Measurements from ENCODE around the gene KLK8. TPM values are rescaled to one million over a fixed set of nuclear protein-coding genes. Genes with fewer than 3 reads are reported as not detected.

Gene KLK8
- total and polyA plus RNA-seq, 2 donors (not counting 1 experiment from before 2014, with no cell fraction given) = not detected

DNA sequence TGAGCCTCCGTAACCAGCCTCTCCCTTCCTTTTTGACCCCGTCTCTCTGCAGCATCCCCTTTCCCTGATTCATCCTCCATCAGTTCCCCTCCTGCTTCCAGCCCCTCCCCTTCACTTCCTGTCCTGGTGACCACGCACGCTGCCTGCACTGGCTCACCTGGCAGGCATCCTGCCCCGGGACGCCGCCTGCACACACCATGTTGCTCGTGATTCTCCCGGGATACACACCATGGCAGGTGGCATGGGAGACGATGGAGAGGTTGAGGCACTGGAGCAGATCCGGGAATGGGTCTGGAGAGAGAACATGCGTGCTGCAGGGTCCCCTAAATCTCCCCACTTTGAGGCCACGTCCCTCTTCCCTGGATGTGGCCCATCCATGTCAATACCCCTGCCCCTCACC, 29.2 kb upstream of the KLK8 start:
- Histone ChIP-seq H3K4me3 (ENCODE audit: control extremely low read depth in 1 of 5, extremely low read depth in 1 of 5, insufficient read depth in 1 of 5, low read depth in 2 of 5, low read length in 4 of 5) (no peak overlapping the region), H4K20me1 (ENCODE audit: control insufficient read depth, insufficient read depth, low read length, poor library complexity, severe bottlenecking) (no peaks in the 10 kb centered on the region), H2AFZ (ENCODE audit: insufficient read depth, low read depth, low read length, poor library complexity, severe bottlenecking) (no peak overlapping the region), H3K79me2 (ENCODE audit: control insufficient read depth, insufficient read depth, low read length) (no peaks in the 10 kb centered on the region), H3K9me3 (ENCODE audit: control extremely low read depth in 1 of 3, control insufficient read depth in 2 of 3, insufficient read depth in 1 of 3, low read length in 2 of 3) (peaks cover 0 to 9% (median 0%) of the 10 kb centered on the region in 3 donors), H3K27ac (ENCODE audit: low read length in 2 of 2) (no peak overlapping the region), H3K36me3 (replicated peaks in 1 of 2; ENCODE audit: control extremely low read depth in 1 of 2, control insufficient read depth in 1 of 2, extremely low read depth in 1 of 2, insufficient read depth in 2 of 2, low read length in 1 of 2) (no peaks in the 10 kb centered on the region), H3K4me1 (ENCODE audit: control insufficient read depth in 2 of 2, insufficient read depth in 2 of 2, low read length in 2 of 2) (no peaks in the 10 kb centered on the region), H3K27me3 (replicated peaks in 1 of 4; ENCODE audit: control extremely low read depth in 1 of 4, control insufficient read depth in 3 of 4, insufficient read depth in 4 of 4, low read length in 3 of 4) (peaks cover 0 to 4% (median 0%) of the 10 kb centered on the region in 4 experiments), H3K9ac (ENCODE audit: low read length) (no peak overlapping the region), H3K4me2 (replicated peaks; ENCODE audit: low read depth, low read length, poor library complexity, severe bottlenecking) (no peak overlapping the region)
- H3K4me3 Mint-ChIP-seq = no peak overlapping the region
- TF ChIP-seq CTCF (IDR thresholded peaks at IDR 0.05) (no peak), EZH2 (IDR thresholded peaks at IDR 0.05; ENCODE audit: borderline replicate concordance, insufficient read depth, low read depth, low read length, poor library complexity, severe bottlenecking) (no peak)
- ATAC-seq (ENCODE audit: low read depth) (no peak), DNase-seq (no peak)
- peaks cover 3% of the 10 kb centered on the region for H3K9me3 Mint-ChIP-seq (ENCODE audit: insufficient read depth)
- H3K27me3 Mint-ChIP-seq = peaks cover 34% of the 10 kb centered on the region
- WGBS (ENCODE audit: insufficient coverage) = 83% methylated on average over 10 of the region's 13 CpGs
- CTCF ChIA-PET = no interaction called here
- H3K4me1 Mint-ChIP-seq = no peaks in the 10 kb centered on the region
- intact Hi-C loops (cut with micrococcal nuclease) = no loop called here
- POLR2A ChIA-PET = no interaction called here
- no peak overlapping the region for H3K27ac Mint-ChIP-seq

- Histone ChIP-seq H3K79me2 (ENCODE audit: control insufficient read depth, insufficient read depth, low read length) (no peaks in the 10 kb centered on the region), H3K27me3 (replicated peaks in 1 of 4; ENCODE audit: control extremely low read depth in 1 of 4, control insufficient read depth in 3 of 4, insufficient read depth in 4 of 4, low read length in 3 of 4) (peaks cover 0 to 4% (median 0%) of the 10 kb centered on the region in 4 experiments), H2AFZ (ENCODE audit: insufficient read depth, low read depth, low read length, poor library complexity, severe bottlenecking) (no peak overlapping the region), H3K4me3 (ENCODE audit: control extremely low read depth in 1 of 5, extremely low read depth in 1 of 5, insufficient read depth in 1 of 5, low read depth in 2 of 5, low read length in 4 of 5) (no peak overlapping the region), H3K4me2 (replicated peaks; ENCODE audit: low read depth, low read length, poor library complexity, severe bottlenecking) (no peak overlapping the region), H4K20me1 (ENCODE audit: control insufficient read depth, insufficient read depth, low read length, poor library complexity, severe bottlenecking) (no peaks in the 10 kb centered on the region), H3K4me1 (ENCODE audit: control insufficient read depth in 2 of 2, insufficient read depth in 2 of 2, low read length in 2 of 2) (no peaks in the 10 kb centered on the region), H3K27ac (ENCODE audit: low read length in 2 of 2) (no peak overlapping the region), H3K9me3 (ENCODE audit: control extremely low read depth in 1 of 3, control insufficient read depth in 2 of 3, insufficient read depth in 1 of 3, low read length in 2 of 3) (peaks cover 0 to 9% (median 0%) of the 10 kb centered on the region in 3 donors), H3K36me3 (replicated peaks in 1 of 2; ENCODE audit: control extremely low read depth in 1 of 2, control insufficient read depth in 1 of 2, extremely low read depth in 1 of 2, insufficient read depth in 2 of 2, low read length in 1 of 2) (no peaks in the 10 kb centered on the region), H3K9ac (ENCODE audit: low read length) (no peak overlapping the region)
- H3K9me3 Mint-ChIP-seq (ENCODE audit: insufficient read depth) = peaks cover 3% of the 10 kb centered on the region
- ChIA-PET CTCF (no interaction called here), POLR2A (no interaction called here)
- intact Hi-C loops (cut with micrococcal nuclease) = no loop called here
- no peak overlapping the region for H3K4me3 Mint-ChIP-seq
- no CpG with 5 or more reads among the region's 2 CpGs for WGBS (ENCODE audit: insufficient coverage)
- no peak overlapping the region for H3K27ac Mint-ChIP-seq
- H3K27me3 Mint-ChIP-seq = peaks cover 35% of the 10 kb centered on the region
- DNase-seq (no peak), ATAC-seq (ENCODE audit: low read depth) (no peak)
- TF ChIP-seq EZH2 (IDR thresholded peaks at IDR 0.05; ENCODE audit: borderline replicate concordance, insufficient read depth, low read depth, low read length, poor library complexity, severe bottlenecking) (no peak), CTCF (IDR thresholded peaks at IDR 0.05) (no peak)
- H3K4me1 Mint-ChIP-seq = no peaks in the 10 kb centered on the region
Observed at GRCh38 chr19:51029718-51030117, 28.3 kb upstream of the KLK8 start.
